NCI-H2171 treated with DMSO at 0.1 percent for 48 hours (cell line): ENCODE data around the gene ZNF414.

Experiments
- DNase-seq: peaks from one replicate; lab custom pipeline; 2025; lab: John Stamatoyannopoulos, UW

The ZNF414 gene

GRCh38 chr19:8463365-8463764 is 50.6 kb downstream of the ZNF414 start:
- no peak for DNase-seq

GRCh38 chr19:8462571-8462970 is 51.4 kb downstream of the ZNF414 start:
- no peak for DNase-seq

- DNase-seq = no peak
These were observed 52.1 kb downstream of the ZNF414 start for GRCh38 chr19:8461891-8462290.

GRCh38 chr19:8461376-8461775 is 52.6 kb downstream of the ZNF414 start:
- no peak for DNase-seq

- no peak for DNase-seq
These were observed 53.3 kb downstream of the ZNF414 start for GRCh38 chr19:8460516-8461298.
